HG03565 (cell line): ENCODE measurements around the gene HOXC9.

Source experiments
- ATAC-seq: cut with Tn5 transposase; IDR thresholded peaks from one replicate; pipeline ENCODE4 v1.9.1; 2021; ENCODE audit warnings: mild to moderate bottlenecking, moderate library complexity; ENCODE audit not compliant: unreplicated experiment

The HOXC9 gene

GRCh38 chr12:53998900-53999236, 1.1 kb upstream of the HOXC9 start:
- ATAC-seq = no peak

GRCh38 chr12:53999559-54000115, 324 bp upstream of the HOXC9 start:
- no peak for ATAC-seq

- no peak for ATAC-seq
These were observed 1.6 kb downstream of the HOXC9 start for GRCh38 chr12:54001283-54002187.

GRCh38 chr12:54002278-54002914, 2.4 kb downstream of the HOXC9 start:
- ATAC-seq = no peak

GRCh38 chr12:54002915-54003389, 3.0 kb downstream of the HOXC9 start:
- ATAC-seq = no peak

GRCh38 chr12:54003625-54004024, 3.7 kb downstream of the HOXC9 start:
- ATAC-seq = no peak

- ATAC-seq = no peak
These were observed 4.3 kb downstream of the HOXC9 start for GRCh38 chr12:54004063-54004840.

- no peak for ATAC-seq
These were observed 5.0 kb downstream of the HOXC9 start for GRCh38 chr12:54004841-54005530.

GRCh38 chr12:54005531-54005852, 5.5 kb downstream of the HOXC9 start:
- ATAC-seq = no peak

- peak; percentile 73 for ATAC-seq
These were observed 6.0 kb downstream of the HOXC9 start for GRCh38 chr12:54005853-54006558.

- no peak for ATAC-seq
These were observed 6.7 kb downstream of the HOXC9 start for GRCh38 chr12:54006559-54007220.

- no peak for ATAC-seq
These were observed 7.7 kb downstream of the HOXC9 start for GRCh38 chr12:54007538-54008259.

- ATAC-seq = no peak
These were observed 8.2 kb downstream of the HOXC9 start for GRCh38 chr12:54008260-54008552.

- ATAC-seq = no peak
These were observed 9.5 kb downstream of the HOXC9 start for GRCh38 chr12:54009171-54010052.

GRCh38 chr12:54010053-54010971, 10.4 kb downstream of the HOXC9 start:
- no peak for ATAC-seq

- ATAC-seq = no peak
These were observed 11.2 kb downstream of the HOXC9 start for GRCh38 chr12:54010972-54011664.
